ENCODE measurements around the gene TEPSIN. TPM values are rescaled to one million over a fixed set of nuclear protein-coding genes. Genes with fewer than 3 reads are reported as not detected.

TEPSIN gene
- total RNA-seq, 1 donor from 2014 or later: 42.3 TPM

DNA sequence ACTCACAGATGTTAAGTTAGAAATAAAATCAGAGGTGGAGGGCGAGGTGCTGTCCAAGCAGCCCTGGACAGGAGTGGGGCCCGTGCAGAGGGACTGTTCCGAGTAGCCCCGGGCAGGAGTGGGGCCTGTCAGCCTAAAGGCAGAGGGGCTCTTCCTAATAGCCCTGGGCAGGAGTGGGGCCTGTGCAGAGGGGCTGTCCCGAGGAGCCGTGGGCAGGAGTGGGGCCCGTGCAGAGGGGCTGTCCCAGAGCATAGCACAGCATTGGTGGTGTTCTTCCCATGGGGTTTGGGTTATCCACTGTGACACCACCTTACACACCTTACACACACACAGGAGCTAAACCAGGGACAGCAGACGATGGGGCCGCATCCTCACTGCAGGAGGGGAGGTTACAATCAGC, 26.5 kb downstream of the TEPSIN start:
- no peaks in the 10 kb centered on the region for H3K9me3 Mint-ChIP-seq (ENCODE audit: unreplicated experiment)
- H3K27me3 Mint-ChIP-seq (ENCODE audit: unreplicated experiment): no peaks in the 10 kb centered on the region
- H3K4me1 Mint-ChIP-seq (ENCODE audit: unreplicated experiment): peaks cover 3% of the 10 kb centered on the region
- H3K4me3 Mint-ChIP-seq (ENCODE audit: unreplicated experiment): no peak overlapping the region
- TF ChIP-seq, protein P1, sequence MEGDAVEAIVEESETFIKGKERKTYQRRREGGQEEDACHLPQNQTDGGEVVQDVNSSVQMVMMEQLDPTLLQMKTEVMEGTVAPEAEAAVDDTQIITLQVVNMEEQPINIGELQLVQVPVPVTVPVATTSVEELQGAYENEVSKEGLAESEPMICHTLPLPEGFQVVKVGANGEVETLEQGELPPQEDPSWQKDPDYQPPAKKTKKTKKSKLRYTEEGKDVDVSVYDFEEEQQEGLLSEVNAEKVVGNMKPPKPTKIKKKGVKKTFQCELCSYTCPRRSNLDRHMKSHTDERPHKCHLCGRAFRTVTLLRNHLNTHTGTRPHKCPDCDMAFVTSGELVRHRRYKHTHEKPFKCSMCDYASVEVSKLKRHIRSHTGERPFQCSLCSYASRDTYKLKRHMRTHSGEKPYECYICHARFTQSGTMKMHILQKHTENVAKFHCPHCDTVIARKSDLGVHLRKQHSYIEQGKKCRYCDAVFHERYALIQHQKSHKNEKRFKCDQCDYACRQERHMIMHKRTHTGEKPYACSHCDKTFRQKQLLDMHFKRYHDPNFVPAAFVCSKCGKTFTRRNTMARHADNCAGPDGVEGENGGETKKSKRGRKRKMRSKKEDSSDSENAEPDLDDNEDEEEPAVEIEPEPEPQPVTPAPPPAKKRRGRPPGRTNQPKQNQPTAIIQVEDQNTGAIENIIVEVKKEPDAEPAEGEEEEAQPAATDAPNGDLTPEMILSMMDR (IDR thresholded peaks at IDR 0.05): no peak
- H3K27ac Mint-ChIP-seq (ENCODE audit: unreplicated experiment): no peak overlapping the region
- DNase-seq (ENCODE audit: extremely low spot score, unreplicated experiment): no peak
- H3K36me3 Mint-ChIP-seq (ENCODE audit: unreplicated experiment): no peaks in the 10 kb centered on the region

DNA sequence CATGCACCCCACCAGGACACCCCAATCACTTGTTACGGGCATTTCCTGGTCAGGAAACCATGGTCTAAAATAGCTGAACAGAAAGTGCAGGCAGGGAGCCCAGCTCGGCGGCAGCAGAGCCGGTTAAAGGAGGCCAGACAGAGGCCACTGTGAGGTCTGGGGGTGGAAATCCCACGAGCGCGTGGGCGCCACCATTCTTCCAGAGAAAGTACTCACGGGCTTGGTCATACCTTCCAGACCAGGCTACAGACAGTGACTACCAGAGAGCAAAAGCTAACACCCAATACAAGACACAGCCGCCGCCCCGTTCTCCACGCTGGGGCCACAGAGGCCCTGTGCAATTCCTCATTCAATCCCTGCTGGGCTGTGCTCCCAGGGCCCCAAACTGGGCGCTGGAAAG, 28.0 kb downstream of the TEPSIN start:
- Mint-ChIP-seq H3K27me3 (ENCODE audit: unreplicated experiment) (no peaks in the 10 kb centered on the region), H3K36me3 (ENCODE audit: unreplicated experiment) (no peaks in the 10 kb centered on the region), H3K27ac (ENCODE audit: unreplicated experiment) (no peak overlapping the region), H3K4me3 (ENCODE audit: unreplicated experiment) (no peak overlapping the region), H3K4me1 (ENCODE audit: unreplicated experiment) (peaks cover 3% of the 10 kb centered on the region), H3K9me3 (ENCODE audit: unreplicated experiment) (no peaks in the 10 kb centered on the region)
- TF ChIP-seq, protein P1 (IDR thresholded peaks at IDR 0.05): no peak
- DNase-seq (ENCODE audit: extremely low spot score, unreplicated experiment): no peak

DNA sequence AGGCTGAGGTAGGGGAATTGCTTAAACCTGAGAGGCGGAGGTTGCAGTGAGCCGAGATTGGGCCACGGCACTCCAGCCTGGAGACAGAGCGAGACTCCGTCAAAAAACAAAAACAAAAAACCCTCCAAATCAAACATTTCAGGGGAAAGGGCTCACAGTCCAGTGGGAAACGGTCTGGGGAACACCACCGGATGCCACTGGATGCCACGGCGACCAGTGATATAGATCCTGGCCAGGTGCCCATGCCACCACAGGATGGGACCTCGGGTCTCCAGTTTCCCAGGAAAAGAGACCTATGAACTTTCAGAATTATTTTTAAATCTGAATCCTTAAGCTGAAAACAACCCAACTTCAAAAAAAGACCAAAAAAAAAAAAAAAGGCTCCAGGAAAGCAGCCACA, 28.4 kb downstream of the TEPSIN start:
- DNase-seq (ENCODE audit: extremely low spot score, unreplicated experiment): no peak
- TF ChIP-seq, protein P1 (IDR thresholded peaks at IDR 0.05): no peak
- Mint-ChIP-seq H3K4me1 (ENCODE audit: unreplicated experiment) (peaks cover 3% of the 10 kb centered on the region), H3K36me3 (ENCODE audit: unreplicated experiment) (no peaks in the 10 kb centered on the region), H3K27me3 (ENCODE audit: unreplicated experiment) (no peaks in the 10 kb centered on the region), H3K9me3 (ENCODE audit: unreplicated experiment) (no peaks in the 10 kb centered on the region), H3K27ac (ENCODE audit: unreplicated experiment) (no peak overlapping the region), H3K4me3 (ENCODE audit: unreplicated experiment) (no peak overlapping the region)

DNA sequence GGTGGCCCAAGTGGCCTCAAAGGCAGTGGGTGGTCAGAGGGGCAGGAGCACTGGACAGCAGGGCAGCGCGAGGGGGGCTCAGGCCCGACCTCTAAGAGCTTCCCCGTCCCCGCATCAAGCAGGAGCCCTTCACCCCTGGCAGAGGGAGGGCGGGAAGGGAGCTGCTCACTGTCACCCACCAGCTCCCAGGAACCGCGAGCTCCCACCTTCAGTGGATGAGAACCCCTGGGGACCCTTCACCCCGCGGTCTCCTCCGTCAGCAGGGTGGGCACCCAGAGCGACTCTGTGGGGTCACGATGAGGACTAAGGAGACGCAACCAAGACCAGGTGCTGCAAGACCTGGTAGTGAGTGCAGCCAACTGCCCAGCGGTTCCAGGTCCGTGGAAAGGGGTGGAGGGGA, 29.7 kb downstream of the TEPSIN start:
- Mint-ChIP-seq H3K36me3 (ENCODE audit: unreplicated experiment) (no peaks in the 10 kb centered on the region), H3K4me1 (ENCODE audit: unreplicated experiment) (peaks cover 3% of the 10 kb centered on the region), H3K27ac (ENCODE audit: unreplicated experiment) (no peak overlapping the region), H3K4me3 (ENCODE audit: unreplicated experiment) (no peak overlapping the region), H3K9me3 (ENCODE audit: unreplicated experiment) (no peaks in the 10 kb centered on the region), H3K27me3 (ENCODE audit: unreplicated experiment) (no peaks in the 10 kb centered on the region)
- no peak for DNase-seq (ENCODE audit: extremely low spot score, unreplicated experiment)
- TF ChIP-seq, protein P1 (IDR thresholded peaks at IDR 0.05): no peak

DNA sequence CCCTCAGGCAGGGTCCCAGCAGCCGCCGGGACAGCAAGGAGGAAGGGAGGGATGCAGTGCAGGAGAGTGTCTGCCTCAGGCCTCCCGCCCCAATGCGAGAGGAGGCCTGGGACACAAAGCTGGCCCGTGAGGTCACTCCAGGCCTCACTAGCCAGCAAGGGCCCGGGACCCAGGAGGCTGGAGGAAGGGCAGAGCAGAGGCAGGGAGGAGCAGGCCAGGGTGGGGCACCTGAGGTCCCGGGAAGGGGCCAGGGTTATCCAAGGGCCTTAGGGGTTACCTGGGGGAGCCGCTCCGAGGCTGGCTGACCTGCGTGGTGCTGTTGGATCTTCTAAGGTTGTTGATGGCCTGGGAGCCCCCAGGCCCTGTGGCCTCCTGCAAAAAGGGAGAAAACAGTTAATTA, 30.2 kb downstream of the TEPSIN start:
- H3K27ac Mint-ChIP-seq (ENCODE audit: unreplicated experiment): no peak overlapping the region
- no peaks in the 10 kb centered on the region for H3K36me3 Mint-ChIP-seq (ENCODE audit: unreplicated experiment)
- no peaks in the 10 kb centered on the region for H3K27me3 Mint-ChIP-seq (ENCODE audit: unreplicated experiment)
- DNase-seq (ENCODE audit: extremely low spot score, unreplicated experiment): no peak
- H3K9me3 Mint-ChIP-seq (ENCODE audit: unreplicated experiment): no peaks in the 10 kb centered on the region
- TF ChIP-seq, protein P1 (IDR thresholded peaks at IDR 0.05): no peak
- no peak overlapping the region for H3K4me3 Mint-ChIP-seq (ENCODE audit: unreplicated experiment)
- peaks cover 3% of the 10 kb centered on the region for H3K4me1 Mint-ChIP-seq (ENCODE audit: unreplicated experiment)

All from osteocyte (in vitro differentiated cells).